ENCODE results near the gene CELSR1.

- TF ChIP-seq CTCF (conservative IDR thresholded peaks at IDR 0.05) = no peak
- no peak for TF ChIP-seq EZH2 (IDR thresholded peaks at IDR 0.05; ENCODE audit: low read depth)
Measured at GRCh38 chr22:46465345-46465720, 72.1 kb downstream of the CELSR1 start.
